K562 (cell line): ENCODE results near the gene DNAH8. TPM values are rescaled to one million over a fixed set of nuclear protein-coding genes. Genes with fewer than 3 reads are reported as not detected.

ENCODE experiments used
- ATAC-seq: fragments of 200-7000 bp; cut with Tn5 transposase; 3 replicates; pipeline ENCODE4 v1.9.1; 2020; ENCODE audit warnings: moderate library complexity
- BruUV-seq: library from RNA; stranded (reverse); fragments of 400-500 nt; replicated peaks from 2 replicates; lab custom pipeline; 2021; lab: Mats Ljungman, UMichigan
- CTCF ChIA-PET: fragments of 300-600 bp; formaldehyde crosslinking; extraction: SDS; loops from one replicate; lab custom pipeline; 2021; ENCODE audit warnings: low intra/inter-chr PET ratio; lab: Yijun Ruan, JAX
- POLR2A ChIA-PET: fragments of 300-600, 350-650 bp; sonication (Branson Sonifier 250); formaldehyde crosslinking; extraction: SDS; loops from one replicate; lab custom pipeline; 2021; ENCODE audit warnings: antibody characterized with exemption, inconsistent platforms; lab: Yijun Ruan, JAX
- DNase-seq, 4 experiments: peaks; one replicate each; pipeline versions ENCODE4 v3.0.0 to v3.0.0-alpha.2; 2011 to 2018; ENCODE audit warnings: low spot score in 3 of 4, mixed read lengths in 3 of 4; ENCODE audit errors: extremely low read depth in 1 of 4
- FAIRE-seq: peaks from 2 replicates; lab custom pipeline; 2011; peaks lifted over from hg19 to GRCh38; lab: Jason Lieb, UNC
- H2AFZ ChIP-seq: 2 replicates; pipeline ENCODE4 v1.6.0; 2011; ENCODE audit warnings: low read depth, low read length, control low read depth, inconsistent platforms
- H3K27ac ChIP-seq: fragments of 200-600 bp; 3 replicates; pipeline ENCODE4 v1.8.0; 2011; ENCODE audit warnings: low read depth, mild to moderate bottlenecking, control low read depth, inconsistent platforms, low read length, moderate library complexity, mixed read lengths; ENCODE audit errors: extremely low read depth
- H3K27me3 ChIP-seq, 2 experiments: fragments of 300-600 bp in 1 of 2; 2 replicates in 1 of 2; 3 replicates in 1 of 2; pipeline versions ENCODE4 v1.6.0 to v1.8.0; 2011; ENCODE audit warnings: inconsistent platforms in 2 of 2, low read length in 2 of 2, mild to moderate bottlenecking in 1 of 2, mixed read lengths in 1 of 2, moderate library complexity in 1 of 2; ENCODE audit not compliant: control insufficient read depth in 2 of 2, insufficient read depth in 2 of 2
- H3K36me3 ChIP-seq: fragments of 300-600 bp; 3 replicates; pipeline ENCODE4 v1.8.0; 2011; ENCODE audit warnings: mild to moderate bottlenecking, low read length, inconsistent platforms; ENCODE audit not compliant: control insufficient read depth, insufficient read depth
- H3K4me1 ChIP-seq, 2 experiments: fragments of 200-600 bp in 1 of 2; replicated peaks in 1 of 2; 2 replicates in 1 of 2; 3 replicates in 1 of 2; pipeline versions ENCODE4 v1.5.1 to v1.8.0; 2011; ENCODE audit warnings: inconsistent platforms in 2 of 2, low read length in 2 of 2, mild to moderate bottlenecking in 1 of 2, mixed read lengths in 1 of 2, moderate library complexity in 1 of 2; ENCODE audit not compliant: control insufficient read depth in 2 of 2, insufficient read depth in 2 of 2
- H3K4me2 ChIP-seq: 2 replicates; pipeline ENCODE4 v1.6.1; 2011; ENCODE audit warnings: low read length, control low read depth, inconsistent platforms, mixed read lengths; ENCODE audit not compliant: insufficient read depth
- H3K4me3 ChIP-seq: fragments of 200-600 bp; sonication (generic), shearing (Covaris generic); 2 replicates; pipeline ENCODE4 v1.5.1; 2016; ENCODE audit warnings: control low read depth, inconsistent platforms
- H3K79me2 ChIP-seq: fragments of 200-600 bp; 3 replicates; pipeline ENCODE4 v1.8.0; 2011; ENCODE audit warnings: low read length, inconsistent platforms; ENCODE audit not compliant: control insufficient read depth, insufficient read depth
- H3K9ac ChIP-seq, 2 experiments: 2 replicates each; pipeline versions ENCODE4 v1.6.0 to v1.6.1; 2011; ENCODE audit warnings: low read depth in 2 of 2, low read length in 2 of 2, control low read depth in 1 of 2, inconsistent platforms in 1 of 2, mild to moderate bottlenecking in 1 of 2, mixed read lengths in 1 of 2; ENCODE audit not compliant: insufficient read depth in 1 of 2
- H3K9me1 ChIP-seq: one replicate; pipeline ENCODE4 v1.6.0; 2011; ENCODE audit warnings: inconsistent platforms, mild to moderate bottlenecking, low read length, moderate library complexity; ENCODE audit not compliant: control insufficient read depth, insufficient read depth
- H3K9me3 ChIP-seq: replicated peaks from 2 replicates; pipeline ENCODE4 v1.5.1; 2011; ENCODE audit warnings: low read depth, low read length, inconsistent platforms; ENCODE audit not compliant: control insufficient read depth, insufficient read depth
- H4K20me1 ChIP-seq: replicated peaks from 2 replicates; pipeline ENCODE4 v1.6.1; 2011; ENCODE audit warnings: low read length, inconsistent platforms, mixed read lengths; ENCODE audit not compliant: control insufficient read depth, insufficient read depth
- ARHGAP35 ChIP-seq: fragments of 450-650 bp; IDR thresholded peaks from 2 replicates; pipeline ENCODE4 v1.6.1; 2018; ENCODE audit not compliant: partially characterized antibody
- ARID1B ChIP-seq: fragments of 450-650 bp; IDR thresholded peaks from 2 replicates; pipeline ENCODE4 v1.6.1; 2016; ENCODE audit warnings: antibody characterized with exemption, mild to moderate bottlenecking, inconsistent platforms
- CCAR2 ChIP-seq: fragments of 200-400 bp; formaldehyde crosslinking; IDR thresholded peaks from 2 replicates; pipeline ENCODE4 v1.6.1; 2017; ENCODE audit warnings: mild to moderate bottlenecking, low read depth, low read length
- CREBBP ChIP-seq: IDR thresholded peaks from one replicate; pipeline ENCODE4 v1.6.1; 2012; ENCODE audit warnings: low read depth, mild to moderate bottlenecking, control low read depth, inconsistent platforms, low read length
- CUX1 ChIP-seq: fragments of 200-800 bp; sonication (Bioruptor generic); IDR thresholded peaks from 2 replicates; pipeline ENCODE4 v1.6.1; 2016; ENCODE audit warnings: missing genetic modification characterization, missing compliant biosample characterization
- ETS2 ChIP-seq: IDR thresholded peaks from 2 replicates; pipeline ENCODE4 v1.6.1; 2016; ENCODE audit warnings: borderline replicate concordance, missing genetic modification characterization, mild to moderate bottlenecking, moderate library complexity, missing compliant biosample characterization; ENCODE audit not compliant: poor library complexity, severe bottlenecking
- KAT2B ChIP-seq: IDR thresholded peaks from one replicate; pipeline ENCODE4 v1.6.1; 2012; ENCODE audit warnings: low read depth, mild to moderate bottlenecking, control low read depth, inconsistent platforms, low read length, moderate library complexity
- MTF1 ChIP-seq: fragments of 250-450 bp; sonication (Bioruptor Pico); IDR thresholded peaks from 2 replicates; pipeline ENCODE4 v1.9.0; 2021; ENCODE audit warnings: moderate library complexity, mild to moderate bottlenecking, inconsistent platforms, borderline replicate concordance
- MYNN ChIP-seq, 2 experiments: sonication (generic); formaldehyde crosslinking in 1 of 2; IDR thresholded peaks; 2 replicates each; pipeline versions ENCODE4 v1.5.0 to v1.6.1; 2016 to 2020; ENCODE audit warnings: antibody characterized with exemption in 1 of 2, missing genetic modification reagents in 1 of 2
- POLR3G ChIP-seq: IDR thresholded peaks from 2 replicates; pipeline ENCODE4 v1.6.1; 2011; ENCODE audit not compliant: insufficient read length, insufficient replicate concordance; ENCODE audit errors: extremely low read depth
- POU5F1 ChIP-seq: fragments of 150-350 bp; IDR thresholded peaks from 2 replicates; pipeline ENCODE4 v1.6.1; 2014; ENCODE audit warnings: borderline replicate concordance, low read length, low read depth, mild to moderate bottlenecking; ENCODE audit not compliant: partially characterized antibody
- RAD21 ChIP-seq, 2 experiments: fragments of 250-450 bp in 1 of 2; fragments of 450-650 bp in 1 of 2; sonication (Bioruptor Pico) in 1 of 2; formaldehyde crosslinking in 1 of 2; IDR thresholded peaks in 1 of 2; conservative IDR thresholded peaks in 1 of 2; 2 replicates each; pipeline versions ENCODE4 v1.4.0 to v1.8.0; 2020 to 2022; ENCODE audit warnings: mild to moderate bottlenecking in 2 of 2, moderate library complexity in 1 of 2
- RBM25 ChIP-seq: fragments of 200-400 bp; formaldehyde crosslinking; IDR thresholded peaks from 2 replicates; pipeline ENCODE4 v1.6.1; 2018; ENCODE audit warnings: low read length, low read depth, moderate library complexity; ENCODE audit not compliant: severe bottlenecking
- RBM34 ChIP-seq: fragments of 200-400 bp; formaldehyde crosslinking; IDR thresholded peaks from 2 replicates; pipeline ENCODE4 v1.6.1; 2018; ENCODE audit warnings: low read length, borderline replicate concordance; ENCODE audit not compliant: insufficient read depth
- ZNF146 ChIP-seq: IDR thresholded peaks from one replicate; pipeline ENCODE4 v1.6.1; 2018; ENCODE audit warnings: missing compliant biosample characterization; ENCODE audit not compliant: unreplicated experiment
- WGBS: fragments of 100-300 bp; shearing (Covaris generic); methylation state at CpG from one replicate; pipeline ENCODE4 v1.1.6; 2016; ENCODE audit warnings: low coverage, mixed read lengths; ENCODE audit not compliant: insufficient coverage; ENCODE audit errors: missing lambda C conversion rate; 5-methylcytosine and 5-hydroxymethylcytosine counted together
- in situ Hi-C: fragments of 300-500 bp; cut with MboI; formaldehyde crosslinking; loops from 4 replicates; pipeline ENCODE4 v1.15.0; 2018; ENCODE audit warnings: inconsistent platforms, mixed read lengths
- intact Hi-C: fragments of 100-400 bp; cut with micrococcal nuclease; formaldehyde crosslinking; loops from 2 replicates; pipeline ENCODE4 v1.14.2; 2022
- polyA plus RNA-seq, 8 experiments: library from polyadenylated mRNA; depleted of rRNA in 4 of 8; stranded (reverse) in 5 of 8; unstranded in 3 of 8; fragments of >200 nt; fragmentation: Nextera tagmentation in 2 of 8; fragmentation: Illumina TruSeq in 1 of 8; extraction: Ambion mirVana in 2 of 8; extraction: Trizol in 1 of 8; gene quantifications; 2 replicates each; pipeline versions ENCODE4 v1.2.1 to v1.2.3, GENCODE V29; 2011 to 2014; ENCODE audit warnings: inconsistent platforms in 1 of 8, missing spikeins in 1 of 8
- total RNA-seq, 7 experiments: library from RNA; depleted of rRNA in 6 of 7; stranded (reverse); fragments of >200 nt in 6 of 7; fragmentation: Illumina TruSeq in 2 of 7; extraction: Trizol in 2 of 7; gene quantifications; 2 replicates each; pipeline versions ENCODE4 v1.2.1 to v1.2.3, GENCODE V29; 2011 to 2021; ENCODE audit warnings: low replicate concordance in 1 of 7

DNAH8 gene
- total and polyA plus RNA-seq, 9 of the 15 experiments (the other 6 are each of a cell fraction or from before 2014, with no cell fraction given): 1.2 to 4.2 (median 2.9) TPM

DNA sequence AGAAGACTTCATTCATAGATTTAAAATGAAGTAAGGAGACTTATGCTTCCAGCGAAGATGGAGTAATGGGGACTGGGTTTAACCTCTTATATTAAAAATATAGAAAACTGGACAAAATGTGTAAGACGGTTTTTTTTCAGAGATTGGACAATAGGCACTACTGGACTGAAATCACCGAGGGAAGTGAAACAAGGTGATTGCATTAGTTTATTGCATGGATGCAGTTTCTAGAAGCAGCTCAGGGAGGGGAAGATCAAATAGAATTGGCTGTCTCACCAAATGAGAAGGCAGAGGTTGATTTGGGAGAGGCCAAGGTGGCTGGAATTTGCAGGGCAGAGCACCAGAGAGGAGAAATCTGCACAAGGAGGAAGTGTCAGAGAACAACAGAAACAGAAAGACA is 162.6 kb downstream of the DNAH8 start (continued):
- no peak for TF ChIP-seq CUX1
- no peak for TF ChIP-seq ETS2 (tag)
- TF ChIP-seq MYNN (IDR thresholded peaks at IDR 0.05): no peak
- TF ChIP-seq MYNN (CRISPR knock-in tag; IDR thresholded peaks at IDR 0.05): no peak
- no peak for TF ChIP-seq ARID1B
- TF ChIP-seq POU5F1: no peak
- TF ChIP-seq, all 486 proteins: peak for 0

- no peak overlapping the region for H3K4me3 ChIP-seq
- ATAC-seq (no peak), DNase-seq (no peak), FAIRE-seq (no peak)
- no peaks in the 10 kb centered on the region for H3K9me3 ChIP-seq
- H3K9me1 ChIP-seq: no peaks in the 10 kb centered on the region
- H3K27me3 ChIP-seq: 0 out of 5 replicates have a peak, but pooled peaks cover 0 to 7% of the 10 kb centered on the region in 2 experiments
- H3K4me2 ChIP-seq: no peak overlapping the region
- 43% methylated on average over 2 of the region's 2 CpGs for WGBS
- intact Hi-C loops (no loop called here), in situ Hi-C loops (no loop called here)
- no peak overlapping the region for H3K27ac ChIP-seq
- H3K9ac ChIP-seq: no peak overlapping the region
- H3K79me2 ChIP-seq: no peaks in the 10 kb centered on the region
- no peaks in the 10 kb centered on the region for H3K4me1 ChIP-seq
- no peak overlapping the region for H2AFZ ChIP-seq
- no peaks in the 10 kb centered on the region for H3K36me3 ChIP-seq
- no TSS peak for BruUV-seq
- POLR2A ChIA-PET: no interaction called here
- TF ChIP-seq POLR3G: no peak
- TF ChIP-seq ARHGAP35: no peak
- TF ChIP-seq KAT2B: no peak
- no peak for TF ChIP-seq RAD21 (CRISPR knock-in tag; conservative IDR thresholded peaks at IDR 0.05 in 1 of 2, IDR thresholded peaks at IDR 0.05 in 1 of 2)
- no peak for TF ChIP-seq RBM34
- TF ChIP-seq MTF1: no peak
- no peak for TF ChIP-seq CREBBP
- TF ChIP-seq CCAR2: no peak
- peak; percentile 73 for TF ChIP-seq ZNF146 (CRISPR knock-in tag)
- peak; percentile 8 for TF ChIP-seq RBM25
- H4K20me1 ChIP-seq: no peaks in the 10 kb centered on the region
- CTCF ChIA-PET: no interaction called here
Observed at GRCh38 chr6:38882157-38882556, 167.0 kb downstream of the DNAH8 start.
